Esophagus muscularis mucosa (tissue), 4 donors: ENCODE data around the gene AUH.

Source experiments
- CTCF ChIP-seq, 3 experiments: fragments of 200-600 bp in 2 of 3; fragments of 450-650 bp in 1 of 3; sonication (generic) in 2 of 3; IDR thresholded peaks; one replicate each; pipeline ENCODE4 v1.5.1; 2017 to 2019; ENCODE audit warnings: antibody characterized with exemption in 3 of 3, mild to moderate bottlenecking in 2 of 3, moderate library complexity in 1 of 3
- EP300 ChIP-seq: sonication (generic); formaldehyde crosslinking; IDR thresholded peaks from one replicate; pipeline ENCODE4 v1.6.1; 2017; ENCODE audit warnings: antibody characterized with exemption
- POLR2A ChIP-seq: fragments of 450-650 bp; IDR thresholded peaks from one replicate; pipeline ENCODE4 v1.6.1; 2017; ENCODE audit warnings: antibody characterized with exemption, moderate library complexity, mild to moderate bottlenecking, low read depth
- POLR2AphosphoS5 ChIP-seq, 2 donors: sonication (generic); formaldehyde crosslinking; IDR thresholded peaks; one replicate each; pipeline ENCODE4 v1.6.1; 2017; ENCODE audit warnings: antibody characterized with exemption in 2 of 2

- TF ChIP-seq CTCF (IDR thresholded peaks at IDR 0.05), result no peak
- TF ChIP-seq POLR2A, result no peak
- TF ChIP-seq EP300, result no peak
- TF ChIP-seq POLR2AphosphoS5 (IDR thresholded peaks at IDR 0.05), result no peak
These were observed 51.7 kb downstream of the AUH start for GRCh38 chr9:91310037-91310436.
